Measurements from ENCODE around the gene GMDS.

DNA sequence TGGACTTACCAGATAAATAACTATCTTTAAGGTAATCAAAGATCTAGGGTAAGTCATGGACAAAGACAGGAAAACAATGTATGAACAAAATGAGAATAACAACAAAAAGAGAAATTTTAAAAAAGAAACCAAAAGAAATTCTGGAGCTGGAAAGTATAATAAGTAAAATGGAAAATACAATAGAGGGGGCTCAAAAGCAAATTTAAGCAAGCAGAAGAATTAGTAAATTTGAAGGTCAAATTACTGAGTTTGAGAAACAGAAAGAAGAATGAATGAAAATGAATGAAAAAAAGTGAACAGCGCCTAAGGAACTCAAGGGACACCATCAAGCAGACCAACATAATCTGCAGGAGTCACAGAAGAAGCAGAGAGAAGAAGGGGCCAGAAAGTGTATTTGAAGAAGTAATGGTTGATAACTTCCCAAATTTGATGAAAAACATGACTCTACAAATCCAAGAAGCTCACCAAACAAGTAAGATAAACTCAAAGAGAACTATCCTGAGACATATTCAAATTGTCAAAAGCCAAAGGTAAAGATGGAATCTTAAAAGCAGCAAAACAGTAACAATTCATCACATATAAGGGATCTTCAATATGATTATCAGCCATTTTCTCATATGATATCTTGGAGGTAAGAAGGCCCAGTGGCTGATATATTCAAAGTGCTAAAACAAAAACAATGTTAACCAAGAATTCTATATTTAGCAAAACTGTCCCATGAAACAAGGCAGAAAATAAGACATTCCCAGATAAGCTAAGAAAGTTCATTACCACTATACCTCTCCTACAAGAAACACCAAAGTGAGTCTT is 417.2 kb downstream of the GMDS start:
- TF ChIP-seq EZH2phosphoT487 (IDR thresholded peaks at IDR 0.05; ENCODE audit: insufficient read depth, low read depth), result no peak
- TF ChIP-seq EZH2 (IDR thresholded peaks at IDR 0.05; ENCODE audit: insufficient read depth, poor library complexity, severe bottlenecking), result no peak
